Stimulated activated CD8-positive, alpha-beta memory T cell treated with anti-CD3 and anti-CD28 coated beads, Interleukin-7, amount 100 ng/mL, for 24 hours (primary cell): ENCODE data around the gene RTP5.
A peak's percentile ranks its signal among the peaks of the same experiment; 100 is the strongest.
"Not testable (repeated sequence)": the region's sequence is repeated elsewhere in the genome, so short reads cannot be mapped to it uniquely, and the experiment has no call there.

Experiments
- DNase-seq: peaks from one replicate; pipeline ENCODE4 v3.0.0-alpha.2; 2020; ENCODE audit warnings: low read depth

The RTP5 gene

GRCh38 chr2:241870611-241871537 is 1.3 kb downstream of the RTP5 start:
- DNase-seq = no peak

GRCh38 chr2:241871538-241872312 is 2.2 kb downstream of the RTP5 start:
- DNase-seq = no peak

GRCh38 chr2:241872313-241872642 is 2.7 kb downstream of the RTP5 start:
- DNase-seq = no peak

GRCh38 chr2:241873081-241873802 is 3.7 kb downstream of the RTP5 start:
- DNase-seq = no peak

GRCh38 chr2:241873803-241874110 is 4.2 kb downstream of the RTP5 start:
- no peak for DNase-seq

- no peak for DNase-seq
Observed at GRCh38 chr2:241874277-241874925, 4.9 kb downstream of the RTP5 start.

- DNase-seq = not testable (repeated sequence)
Observed at GRCh38 chr2:241875754-241876527, 6.4 kb downstream of the RTP5 start.

GRCh38 chr2:241876528-241877196 is 7.1 kb downstream of the RTP5 start:
- no peak for DNase-seq

- DNase-seq = no peak
Observed at GRCh38 chr2:241877197-241877685, 7.7 kb downstream of the RTP5 start.

- peak; percentile 46 for DNase-seq
Observed at GRCh38 chr2:241877989-241878970, 8.8 kb downstream of the RTP5 start.

- no peak for DNase-seq
Observed at GRCh38 chr2:241879326-241879725, 9.8 kb downstream of the RTP5 start.

- DNase-seq = no peak
Observed at GRCh38 chr2:241880311-241881073, 11.0 kb downstream of the RTP5 start.

GRCh38 chr2:241882091-241882625 is 12.6 kb downstream of the RTP5 start:
- DNase-seq = peak; percentile 56

GRCh38 chr2:241884951-241885290 is 15.4 kb downstream of the RTP5 start:
- no peak for DNase-seq

- no peak for DNase-seq
Observed at GRCh38 chr2:241885291-241885945, 15.9 kb downstream of the RTP5 start.

- no peak for DNase-seq
Observed at GRCh38 chr2:241885946-241886643, 16.6 kb downstream of the RTP5 start.

GRCh38 chr2:241886840-241887447 is 17.4 kb downstream of the RTP5 start:
- no peak for DNase-seq
